Stimulated activated CD8-positive, alpha-beta memory T cell treated with anti-CD3 and anti-CD28 coated beads, Interleukin-2, amount 100 ng/mL, for 1 hour (primary cell): ENCODE data around the gene AXIN1.
"Not testable (repeated sequence)": the region's sequence is repeated elsewhere in the genome, so short reads cannot be mapped to it uniquely, and the experiment has no call there.

Source experiments
- DNase-seq, 2 donors: peaks; one replicate each; pipeline ENCODE4 v3.0.0-alpha.2; 2020; ENCODE audit warnings: low read depth in 2 of 2

AXIN1 gene

GRCh38 chr16:333406-334094 is 19.0 kb downstream of the AXIN1 start:
- DNase-seq = no peak

GRCh38 chr16:331181-331814 is 21.2 kb downstream of the AXIN1 start:
- DNase-seq = not testable (repeated sequence)

GRCh38 chr16:330741-331140 is 21.8 kb downstream of the AXIN1 start:
- no peak for DNase-seq

- DNase-seq = no peak
These were observed 27.0 kb downstream of the AXIN1 start for GRCh38 chr16:325375-326145.

- DNase-seq = peak; percentile 30 to 33
These were observed 27.8 kb downstream of the AXIN1 start for GRCh38 chr16:324451-325334.

- DNase-seq = no peak
These were observed 28.4 kb downstream of the AXIN1 start for GRCh38 chr16:324201-324450.

- no peak for DNase-seq
These were observed 29.9 kb downstream of the AXIN1 start for GRCh38 chr16:322476-323143.

- DNase-seq = no peak
These were observed 31.0 kb downstream of the AXIN1 start for GRCh38 chr16:321532-321931.

- DNase-seq = no peak
These were observed 32.3 kb downstream of the AXIN1 start for GRCh38 chr16:320206-320605.

GRCh38 chr16:318628-319027 is 33.9 kb downstream of the AXIN1 start:
- DNase-seq = no peak

GRCh38 chr16:317583-317982 is 34.9 kb downstream of the AXIN1 start:
- no peak for DNase-seq

GRCh38 chr16:316741-317464 is 35.6 kb downstream of the AXIN1 start:
- DNase-seq = no peak

GRCh38 chr16:314795-315299 is 37.7 kb downstream of the AXIN1 start:
- no peak for DNase-seq

- DNase-seq = no peak
These were observed 38.2 kb downstream of the AXIN1 start for GRCh38 chr16:314351-314750.

- DNase-seq = no peak
These were observed 40.8 kb downstream of the AXIN1 start for GRCh38 chr16:311725-312124.

GRCh38 chr16:309476-309875 is 43.0 kb downstream of the AXIN1 start:
- no peak for DNase-seq

- no peak for DNase-seq
These were observed 44.7 kb downstream of the AXIN1 start for GRCh38 chr16:307691-308312.

GRCh38 chr16:306911-307370 is 45.6 kb downstream of the AXIN1 start:
- DNase-seq = no peak

- no peak for DNase-seq
These were observed 46.5 kb downstream of the AXIN1 start for GRCh38 chr16:305916-306626.
